NAMALWA (cell line): Measurements from ENCODE around the gene TXNDC11.
A peak's percentile ranks its signal among the peaks of the same experiment; 100 is the strongest.
"Not testable (repeated sequence)": the region's sequence is repeated elsewhere in the genome, so short reads cannot be mapped to it uniquely, and the experiment has no call there.

Experiments used
- DNase-seq: peaks from one replicate; pipeline ENCODE4 v3.0.0-alpha.2; 2015; ENCODE audit warnings: low spot score

Gene TXNDC11, protein sequence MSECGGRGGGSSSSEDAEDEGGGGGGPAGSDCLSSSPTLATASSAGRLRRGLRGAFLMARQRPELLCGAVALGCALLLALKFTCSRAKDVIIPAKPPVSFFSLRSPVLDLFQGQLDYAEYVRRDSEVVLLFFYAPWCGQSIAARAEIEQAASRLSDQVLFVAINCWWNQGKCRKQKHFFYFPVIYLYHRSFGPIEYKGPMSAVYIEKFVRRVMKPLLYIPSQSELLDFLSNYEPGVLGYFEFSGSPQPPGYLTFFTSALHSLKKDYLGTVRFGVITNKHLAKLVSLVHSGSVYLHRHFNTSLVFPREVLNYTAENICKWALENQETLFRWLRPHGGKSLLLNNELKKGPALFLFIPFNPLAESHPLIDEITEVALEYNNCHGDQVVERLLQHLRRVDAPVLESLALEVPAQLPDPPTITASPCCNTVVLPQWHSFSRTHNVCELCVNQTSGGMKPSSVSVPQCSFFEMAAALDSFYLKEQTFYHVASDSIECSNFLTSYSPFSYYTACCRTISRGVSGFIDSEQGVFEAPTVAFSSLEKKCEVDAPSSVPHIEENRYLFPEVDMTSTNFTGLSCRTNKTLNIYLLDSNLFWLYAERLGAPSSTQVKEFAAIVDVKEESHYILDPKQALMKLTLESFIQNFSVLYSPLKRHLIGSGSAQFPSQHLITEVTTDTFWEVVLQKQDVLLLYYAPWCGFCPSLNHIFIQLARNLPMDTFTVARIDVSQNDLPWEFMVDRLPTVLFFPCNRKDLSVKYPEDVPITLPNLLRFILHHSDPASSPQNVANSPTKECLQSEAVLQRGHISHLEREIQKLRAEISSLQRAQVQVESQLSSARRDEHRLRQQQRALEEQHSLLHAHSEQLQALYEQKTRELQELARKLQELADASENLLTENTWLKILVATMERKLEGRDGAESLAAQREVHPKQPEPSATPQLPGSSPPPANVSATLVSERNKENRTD

DNA sequence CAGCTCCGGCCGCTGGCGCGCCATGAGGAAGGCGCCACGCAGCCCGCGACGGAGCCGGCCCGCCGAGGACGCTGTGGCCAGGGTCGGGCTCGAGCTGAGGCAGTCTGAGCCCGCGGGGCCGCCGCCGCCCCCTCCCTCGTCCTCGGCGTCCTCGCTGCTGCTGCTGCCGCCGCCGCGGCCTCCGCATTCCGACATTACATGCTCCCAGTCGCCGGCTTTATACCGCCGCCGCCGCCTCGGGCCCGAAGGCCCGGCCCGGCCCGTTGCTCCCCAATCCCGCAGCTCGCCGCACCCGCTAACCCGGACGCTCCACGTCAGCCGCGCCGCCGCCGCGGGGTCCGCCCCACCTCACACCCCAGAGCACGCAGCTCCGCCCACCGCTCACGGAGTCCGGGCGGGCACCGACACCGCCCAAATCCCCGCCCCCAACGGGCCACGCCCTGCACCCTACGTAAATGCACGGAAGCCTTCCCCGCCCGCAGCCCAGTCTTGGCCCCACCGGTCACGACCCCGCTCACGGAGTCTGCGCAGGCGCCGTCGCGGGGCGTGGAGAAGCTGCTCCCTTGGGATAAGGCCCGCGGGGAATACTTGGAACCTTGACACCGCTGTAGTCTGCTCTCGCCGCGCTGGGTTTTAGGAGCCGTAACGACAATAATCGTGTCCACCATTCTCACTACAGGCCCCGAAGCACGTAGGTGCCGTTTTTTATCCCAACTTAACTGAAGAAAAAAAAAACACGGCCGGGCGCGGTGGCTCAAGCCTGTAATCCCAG, at the start of gene TXNDC11:
TSS of gene TXNDC11 (minus strand) at position 322 of the 772 bp plus-strand sequence. CDS start at position 195, 127 bp downstream.
- peak; percentile 98 for DNase-seq

GRCh38 chr16:11791144-11791828, 48.6 kb upstream of the TXNDC11 start:
- DNase-seq = no peak

- no peak for DNase-seq
These were observed 46.3 kb upstream of the TXNDC11 start for GRCh38 chr16:11788914-11789313.

DNA sequence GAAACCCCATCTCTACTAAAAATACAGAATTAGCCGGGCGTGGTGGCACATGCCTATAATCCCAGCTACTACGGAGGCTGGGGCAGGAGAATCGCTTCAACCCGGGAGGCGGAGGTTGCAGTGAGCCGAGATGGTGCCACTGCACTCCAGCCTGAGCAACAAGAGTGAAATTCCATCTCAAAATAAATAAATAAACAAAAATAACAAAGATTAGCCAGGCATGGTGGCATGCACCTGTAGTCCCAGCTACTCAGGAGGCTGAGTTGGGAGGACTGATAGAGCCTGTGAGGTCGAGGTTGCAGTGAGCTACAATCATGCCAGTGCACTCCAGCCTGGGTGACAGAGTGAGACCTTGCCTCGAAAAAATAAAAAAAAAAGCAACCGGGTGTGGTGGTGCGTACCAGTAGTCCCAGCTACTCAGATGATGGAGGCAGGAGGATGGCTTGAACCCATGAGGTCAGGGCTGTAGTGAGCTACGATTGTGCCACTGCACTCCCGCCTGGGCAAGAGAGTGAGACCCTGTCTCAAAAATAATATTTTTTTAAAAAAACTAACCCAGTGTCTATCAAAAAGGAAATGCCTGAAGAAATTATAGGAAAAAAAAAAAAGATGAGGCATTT, 42.4 kb upstream of the TXNDC11 start:
- DNase-seq = not testable (repeated sequence)

GRCh38 chr16:11784381-11784780, 41.7 kb upstream of the TXNDC11 start:
- not testable (repeated sequence) for DNase-seq

DNA sequence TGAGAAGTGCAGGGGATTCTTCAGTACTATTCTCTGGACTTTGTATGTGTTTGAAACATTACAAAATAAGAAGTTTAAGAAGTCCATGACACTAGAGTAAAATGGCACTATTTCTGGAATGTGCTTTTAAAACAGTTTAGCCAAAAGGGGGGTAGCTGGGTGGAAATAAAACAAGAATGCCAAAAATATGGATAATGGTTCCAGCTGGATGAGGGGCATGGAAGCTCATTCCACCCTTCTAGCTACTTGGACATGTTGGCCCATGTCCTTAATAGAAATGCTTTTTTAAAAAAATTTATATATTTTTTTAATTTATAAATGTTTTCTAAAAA, 41.3 kb upstream of the TXNDC11 start:
- DNase-seq = no peak

DNA sequence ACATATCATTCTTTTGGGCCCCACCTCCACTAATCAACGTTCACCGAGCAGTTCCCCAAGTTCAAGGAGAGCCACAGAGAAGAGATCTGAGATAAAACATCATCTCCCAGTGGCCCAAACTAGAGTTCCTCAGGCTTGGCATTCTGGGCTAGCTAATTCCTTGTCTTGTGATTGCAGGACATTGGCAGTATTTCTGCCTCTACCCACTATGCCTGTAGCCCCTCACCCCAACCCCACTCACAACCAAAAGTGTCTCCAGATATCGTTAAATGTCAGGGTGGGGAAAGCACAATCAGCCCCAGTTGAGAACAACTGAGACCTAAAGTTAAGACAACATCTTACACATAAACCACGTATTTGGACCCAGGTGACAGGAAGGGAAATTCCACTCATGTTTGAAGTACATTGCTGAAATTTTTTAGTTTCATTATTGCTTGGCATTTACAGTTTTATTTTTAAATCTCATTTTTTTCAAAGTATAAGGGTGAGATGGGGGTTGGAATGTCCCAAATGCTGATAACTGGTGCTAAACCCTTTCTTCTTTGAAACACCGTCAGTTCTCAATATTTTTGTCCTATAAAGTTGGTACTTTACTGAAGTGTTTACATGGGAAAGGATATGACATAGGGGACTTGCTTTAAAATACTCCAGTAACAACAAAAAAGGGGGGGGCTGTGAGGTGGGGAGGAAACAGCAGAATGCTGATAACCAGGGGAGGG, 40.8 kb upstream of the TXNDC11 start:
- peak; percentile 84 for DNase-seq

DNA sequence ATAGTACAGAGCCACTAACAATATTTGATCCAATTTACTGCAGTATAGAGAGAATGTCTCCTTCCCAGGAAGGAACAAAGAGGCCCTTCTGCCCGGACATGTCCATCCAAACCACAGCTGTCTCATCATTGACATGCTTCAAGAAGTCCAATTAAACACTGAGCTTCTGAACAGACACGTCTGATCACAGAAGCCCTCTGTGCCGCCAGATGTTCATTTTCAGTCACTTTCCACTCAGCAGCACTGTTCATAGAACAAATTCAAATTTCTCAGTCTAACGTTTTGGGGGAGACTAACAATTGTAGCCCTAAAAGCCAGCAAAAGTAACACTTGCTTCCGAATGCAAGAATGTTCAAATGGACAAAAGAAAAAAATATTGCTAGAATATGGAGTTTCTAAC, 39.1 kb upstream of the TXNDC11 start:
- DNase-seq = peak; percentile 83

GRCh38 chr16:11780991-11781680, 38.5 kb upstream of the TXNDC11 start:
- DNase-seq = peak; percentile 29

- DNase-seq = no peak
These were observed 36.4 kb upstream of the TXNDC11 start for GRCh38 chr16:11779074-11779473.

DNA sequence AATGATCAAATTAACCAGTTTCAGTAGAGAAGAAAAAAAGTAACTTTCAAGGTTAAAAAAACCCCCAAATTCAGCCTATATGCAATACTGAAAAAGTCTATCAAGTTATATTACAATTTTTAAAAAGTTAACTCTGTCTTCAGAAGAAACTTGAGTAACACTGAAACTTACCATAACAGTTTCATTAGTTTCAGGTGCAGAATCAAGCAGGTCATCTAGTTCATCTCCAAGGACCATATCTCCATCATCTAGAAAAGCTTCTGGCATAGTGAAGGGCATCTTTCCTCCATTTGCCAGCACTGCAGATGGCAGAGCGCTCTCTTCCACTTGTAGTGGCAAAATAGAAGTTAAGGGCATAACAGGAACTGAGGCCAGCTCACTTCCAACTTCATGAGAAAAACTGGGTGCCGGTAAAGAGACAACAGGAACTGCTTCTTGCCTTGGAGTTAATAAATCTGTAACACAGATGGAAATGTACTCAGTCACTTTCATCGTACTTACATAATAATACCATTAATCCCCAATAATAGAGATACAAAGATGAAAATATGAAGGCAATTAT, 31.5 kb upstream of the TXNDC11 start:
- no peak for DNase-seq

- DNase-seq = peak; percentile 79
These were observed 26.2 kb upstream of the TXNDC11 start for GRCh38 chr16:11768849-11769248.

DNA sequence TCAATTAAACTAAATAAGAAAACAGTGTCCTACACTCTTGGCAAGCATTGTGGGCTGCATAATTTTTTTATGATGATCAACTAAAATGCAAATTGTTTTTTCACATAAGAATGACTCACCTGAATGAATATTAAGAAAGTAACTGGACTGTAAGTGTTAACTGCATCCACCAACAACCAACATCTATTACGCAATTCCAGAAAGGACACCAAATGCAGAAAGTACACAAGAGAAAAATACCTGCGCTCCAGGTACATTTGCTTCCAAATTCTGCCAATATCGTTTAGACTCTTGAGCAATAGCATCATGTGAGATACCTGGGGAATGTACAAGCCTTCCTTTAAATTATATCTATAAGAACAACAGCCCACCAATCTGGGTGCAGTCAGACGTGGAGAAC, 19.8 kb upstream of the TXNDC11 start:
- no peak for DNase-seq

- DNase-seq = no peak
These were observed 17.3 kb upstream of the TXNDC11 start for GRCh38 chr16:11759997-11760396.

GRCh38 chr16:11759163-11759834, 16.6 kb upstream of the TXNDC11 start:
- no peak for DNase-seq

GRCh38 chr16:11757671-11758545, 15.3 kb upstream of the TXNDC11 start:
- DNase-seq = no peak

GRCh38 chr16:11756248-11756647, 13.6 kb upstream of the TXNDC11 start:
- no peak for DNase-seq
